Measurements from ENCODE around the gene MBD1.

DNA sequence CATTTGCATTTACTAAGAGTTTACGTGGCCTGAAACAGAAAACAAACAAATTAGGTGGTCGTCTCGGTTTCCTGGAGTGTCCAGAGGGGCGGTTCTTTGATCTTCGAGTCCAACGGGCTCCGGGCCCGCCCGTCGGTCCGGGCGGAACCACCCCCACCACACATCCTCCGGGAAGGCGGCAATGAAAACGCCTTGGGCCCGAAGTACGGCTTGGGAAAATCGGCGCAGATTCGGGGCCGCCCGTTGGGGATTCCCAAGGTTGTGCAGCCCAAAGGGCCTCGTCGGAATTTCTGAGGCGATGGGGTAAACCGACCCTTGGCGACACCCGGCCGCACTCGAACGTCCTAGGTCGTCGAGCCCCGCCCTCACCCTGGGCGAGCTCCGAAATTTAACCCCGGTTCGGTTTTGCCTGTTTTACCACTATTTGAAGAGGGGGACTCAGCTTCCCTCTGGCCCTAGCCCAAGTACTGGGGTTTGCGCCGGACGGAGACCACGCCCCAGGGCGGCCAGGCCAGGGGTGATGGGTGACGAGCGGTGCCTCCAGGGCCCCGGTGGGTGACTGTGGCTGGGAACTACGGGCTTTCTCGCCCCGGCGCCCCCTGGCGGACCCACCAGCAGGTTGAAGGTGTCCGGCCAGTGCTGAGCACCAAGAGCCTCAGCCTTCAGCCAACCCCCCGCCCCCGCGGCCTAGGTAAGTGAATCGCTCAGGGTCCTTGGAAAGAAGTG, 13.1 kb downstream of the MBD1 start:
- TF ChIP-seq POLR2A (IDR thresholded peaks at IDR 0.05): no peak
- TF ChIP-seq, protein P1, sequence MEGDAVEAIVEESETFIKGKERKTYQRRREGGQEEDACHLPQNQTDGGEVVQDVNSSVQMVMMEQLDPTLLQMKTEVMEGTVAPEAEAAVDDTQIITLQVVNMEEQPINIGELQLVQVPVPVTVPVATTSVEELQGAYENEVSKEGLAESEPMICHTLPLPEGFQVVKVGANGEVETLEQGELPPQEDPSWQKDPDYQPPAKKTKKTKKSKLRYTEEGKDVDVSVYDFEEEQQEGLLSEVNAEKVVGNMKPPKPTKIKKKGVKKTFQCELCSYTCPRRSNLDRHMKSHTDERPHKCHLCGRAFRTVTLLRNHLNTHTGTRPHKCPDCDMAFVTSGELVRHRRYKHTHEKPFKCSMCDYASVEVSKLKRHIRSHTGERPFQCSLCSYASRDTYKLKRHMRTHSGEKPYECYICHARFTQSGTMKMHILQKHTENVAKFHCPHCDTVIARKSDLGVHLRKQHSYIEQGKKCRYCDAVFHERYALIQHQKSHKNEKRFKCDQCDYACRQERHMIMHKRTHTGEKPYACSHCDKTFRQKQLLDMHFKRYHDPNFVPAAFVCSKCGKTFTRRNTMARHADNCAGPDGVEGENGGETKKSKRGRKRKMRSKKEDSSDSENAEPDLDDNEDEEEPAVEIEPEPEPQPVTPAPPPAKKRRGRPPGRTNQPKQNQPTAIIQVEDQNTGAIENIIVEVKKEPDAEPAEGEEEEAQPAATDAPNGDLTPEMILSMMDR (IDR thresholded peaks at IDR 0.05): peak in 2 of 3 experiments; percentile 44 to 46

All from testis (tissue), 2 donors.